ENCODE results near the gene KCNJ11. TPM values are rescaled to one million over a fixed set of nuclear protein-coding genes. Genes with fewer than 3 reads are reported as not detected.

KCNJ11 gene
- total RNA-seq, 1 experiment from 2014 or later, result 7.5 TPM

GRCh38 chr11:17412488-17413180 is 24.2 kb upstream of the KCNJ11 start:
- ATAC-seq, result 0 out of 2 replicates have a peak, but pooled peaks have one; percentile 52
- no peaks in the 10 kb centered on the region for H3K9me2 ChIP-seq (ENCODE audit: insufficient read depth)
- no peaks in the 10 kb centered on the region for H3K79me2 ChIP-seq (ENCODE audit: insufficient read depth, low read length)
- H4K20me1 ChIP-seq (ENCODE audit: insufficient read depth), result no peaks in the 10 kb centered on the region
- ChIA-PET POLR2A (no interaction called here), CTCF (no interaction called here), RAD21 (ENCODE audit: low non-redundant PET in 1 of 2, low total read pairs in 2 of 2, uncharacterized antibody in 2 of 2, unreplicated experiment in 2 of 2) (no interaction called here)
- H2AFZ ChIP-seq (ENCODE audit: low read depth, low read length, poor library complexity, severe bottlenecking), result no peak overlapping the region
- H3K9me3 ChIP-seq (ENCODE audit: control insufficient read depth in 1 of 2, insufficient read depth in 1 of 2, low read depth in 1 of 2, low read length in 2 of 2), result no peaks in the 10 kb centered on the region
- no peak for DNase-seq (ENCODE audit: low read depth, low spot score)
- no peak overlapping the region for H3K27ac ChIP-seq (ENCODE audit: low read depth, low read length)
- no peak for TF ChIP-seq EZH2 (IDR thresholded peaks at IDR 0.05)
- peak; percentile 26; the same call in 1 of the 2 replicates for TF ChIP-seq RAD21 (IDR thresholded peaks at IDR 0.05; ENCODE audit: low read depth)
- no peak for TF ChIP-seq ATF3 (IDR thresholded peaks at IDR 0.05)
- H3K36me3 ChIP-seq (ENCODE audit: control insufficient read depth in 1 of 2, insufficient read depth in 2 of 2, low read length in 2 of 2), result no peaks in the 10 kb centered on the region
- H3K9ac ChIP-seq (ENCODE audit: low read length), result no peak overlapping the region
- H3K27me3 ChIP-seq (ENCODE audit: insufficient read depth, low read length), result peaks cover 22% of the 10 kb centered on the region
- no TSS peak for BruUV-seq (replicated peaks)
- no peak overlapping the region for H3K4me3 ChIP-seq (replicated peaks in 1 of 2; ENCODE audit: low read depth in 1 of 2, low read length in 2 of 2)
- H3K4me1 ChIP-seq (ENCODE audit: control insufficient read depth in 1 of 2, insufficient read depth in 2 of 2, low read length in 2 of 2), result no peaks in the 10 kb centered on the region
- intact Hi-C loops (cut with micrococcal nuclease), result no loop called here
- no peak overlapping the region for H3K4me2 ChIP-seq (ENCODE audit: low read length)

- TF ChIP-seq EZH2phosphoT487 (IDR thresholded peaks at IDR 0.05; ENCODE audit: borderline replicate concordance), result no peak
- TF ChIP-seq REST (IDR thresholded peaks at IDR 0.05; ENCODE audit: low read depth), result no peak
- no peak for TF ChIP-seq CTCF (IDR thresholded peaks at IDR 0.05 in 2 of 3, conservative IDR thresholded peaks at IDR 0.05 in 1 of 3; ENCODE audit: borderline replicate concordance in 1 of 3, insufficient read depth in 1 of 3, low read depth in 2 of 3, low read length in 2 of 3)
- TF ChIP-seq SRF (IDR thresholded peaks at IDR 0.05; ENCODE audit: low read depth), result no peak
- TF ChIP-seq ZNF274 (IDR thresholded peaks at IDR 0.05; ENCODE audit: low read depth, low read length), result no peak
- TF ChIP-seq SIN3A (IDR thresholded peaks at IDR 0.05; ENCODE audit: low read depth), result no peak
- no peak for TF ChIP-seq MAX (IDR thresholded peaks at IDR 0.05)
- no peak for TF ChIP-seq RAD21 (IDR thresholded peaks at IDR 0.05; ENCODE audit: low read depth)
- TF ChIP-seq TCF7L2 (IDR thresholded peaks at IDR 0.05; ENCODE audit: borderline replicate concordance, extremely low read depth, insufficient read depth, insufficient read length), result no peak
- no peak for TF ChIP-seq SP1 (IDR thresholded peaks at IDR 0.05; ENCODE audit: low read depth)
- no peak for TF ChIP-seq FOSL1 (IDR thresholded peaks at IDR 0.05; ENCODE audit: low read depth)
- TF ChIP-seq POLR2AphosphoS5 (IDR thresholded peaks at IDR 0.05; ENCODE audit: low read depth, low read length), result no peak
- Histone ChIP-seq H3K27ac (ENCODE audit: low read depth, low read length) (no peak overlapping the region), H3K4me3 (replicated peaks in 1 of 2; ENCODE audit: low read depth in 1 of 2, low read length in 2 of 2) (no peak overlapping the region), H3K9ac (ENCODE audit: low read length) (no peak overlapping the region), H3K36me3 (ENCODE audit: control insufficient read depth in 1 of 2, insufficient read depth in 2 of 2, low read length in 2 of 2) (no peaks in the 10 kb centered on the region), H3K9me3 (ENCODE audit: control insufficient read depth in 1 of 2, insufficient read depth in 1 of 2, low read depth in 1 of 2, low read length in 2 of 2) (no peaks in the 10 kb centered on the region), H3K27me3 (ENCODE audit: insufficient read depth, low read length) (peaks cover 17% of the 10 kb centered on the region; the same call in 1 of the 2 replicates), H4K20me1 (ENCODE audit: insufficient read depth) (no peaks in the 10 kb centered on the region), H3K4me2 (ENCODE audit: low read length) (no peak overlapping the region), H3K4me1 (ENCODE audit: control insufficient read depth in 1 of 2, insufficient read depth in 2 of 2, low read length in 2 of 2) (no peaks in the 10 kb centered on the region), H3K9me2 (ENCODE audit: insufficient read depth) (no peaks in the 10 kb centered on the region), H2AFZ (ENCODE audit: low read depth, low read length, poor library complexity, severe bottlenecking) (no peak overlapping the region), H3K79me2 (ENCODE audit: insufficient read depth, low read length) (no peaks in the 10 kb centered on the region)
- DNase-seq (ENCODE audit: low read depth, low spot score) (no peak), ATAC-seq (no peak)
- CTCF ChIA-PET, result interaction anchor here (0.8 kb wide), 1 partner anchor 40 kb away, joined by 3 read pairs; no protein-coding TSS in a partner anchor
- POLR2A ChIA-PET, result no interaction called here
- RAD21 ChIA-PET (ENCODE audit: low non-redundant PET in 1 of 2, low total read pairs in 2 of 2, uncharacterized antibody in 2 of 2, unreplicated experiment in 2 of 2), result no interaction called here
- no TSS peak for BruUV-seq (replicated peaks)
- intact Hi-C loops (cut with micrococcal nuclease), result no loop called here
Observed at GRCh38 chr11:17411418-17411817, 23.0 kb upstream of the KCNJ11 start.

Measured in HCT116 (cell line).